Peyer's patch (tissue), 4 donors: Measurements from ENCODE around the gene ZGLP1. TPM values are rescaled to one million over a fixed set of nuclear protein-coding genes. Genes with fewer than 3 reads are reported as not detected.

Experiments used
- DNase-seq, 3 donors: peaks; one replicate each; pipeline ENCODE4 v3.0.0-alpha.2; 2017 to 2019
- H3K27ac ChIP-seq, 4 donors: fragments of 200-600 bp; sonication (generic); one replicate each; pipeline ENCODE4 v1.5.1; 2016 to 2019
- H3K27me3 ChIP-seq, 2 donors: fragments of 200-600 bp; sonication (generic); one replicate each; pipeline ENCODE4 v1.5.1; 2019
- H3K36me3 ChIP-seq, 3 donors: fragments of 200-600 bp; sonication (generic); one replicate each; pipeline ENCODE4 v1.5.1; 2016 to 2019
- H3K4me1 ChIP-seq, 4 donors: fragments of 200-600 bp; sonication (generic); one replicate each; pipeline ENCODE4 v1.5.1; 2016 to 2019
- H3K4me3 ChIP-seq, 4 donors: fragments of 200-600 bp; sonication (generic); 1 replicate in 3 of 4; 2 replicates in 1 of 4; pipeline ENCODE4 v1.5.1; 2016 to 2019; ENCODE audit warnings: mild to moderate bottlenecking in 1 of 4
- H3K9me3 ChIP-seq, 4 donors: fragments of 200-600 bp; sonication (generic); one replicate each; pipeline ENCODE4 v1.5.1; 2016 to 2019; ENCODE audit warnings: mild to moderate bottlenecking in 1 of 4
- CTCF ChIP-seq, 6 experiments: fragments of 450-650 bp in 4 of 6; fragments of 200-600 bp in 2 of 6; sonication (generic) in 1 of 6; IDR thresholded peaks; one replicate each; pipeline ENCODE4 v1.5.1; 2017 to 2019; ENCODE audit warnings: antibody characterized with exemption in 6 of 6, mild to moderate bottlenecking in 3 of 6, moderate library complexity in 1 of 6
- POLR2A ChIP-seq, 2 donors: fragments of 450-650 bp; IDR thresholded peaks; one replicate each; pipeline ENCODE4 v1.5.1; 2017; ENCODE audit warnings: antibody characterized with exemption in 2 of 2, mild to moderate bottlenecking in 2 of 2, moderate library complexity in 2 of 2
- small RNA-seq, 2 donors: library from RNA; depleted of rRNA; stranded (forward); fragments of <200 nt; gene quantifications; one replicate each; pipeline ENCODE3, GENCODE V24; 2016
- total RNA-seq, 4 donors: library from RNA; depleted of rRNA; stranded (reverse); fragments of >200 nt; gene quantifications; one replicate each; pipeline ENCODE4 v1.1.0, GENCODE V29; 2016

ZGLP1 gene
- total RNA-seq, 4 donors from 2014 or later: 2.1 to 10.7 TPM; not detected in 2

DNA sequence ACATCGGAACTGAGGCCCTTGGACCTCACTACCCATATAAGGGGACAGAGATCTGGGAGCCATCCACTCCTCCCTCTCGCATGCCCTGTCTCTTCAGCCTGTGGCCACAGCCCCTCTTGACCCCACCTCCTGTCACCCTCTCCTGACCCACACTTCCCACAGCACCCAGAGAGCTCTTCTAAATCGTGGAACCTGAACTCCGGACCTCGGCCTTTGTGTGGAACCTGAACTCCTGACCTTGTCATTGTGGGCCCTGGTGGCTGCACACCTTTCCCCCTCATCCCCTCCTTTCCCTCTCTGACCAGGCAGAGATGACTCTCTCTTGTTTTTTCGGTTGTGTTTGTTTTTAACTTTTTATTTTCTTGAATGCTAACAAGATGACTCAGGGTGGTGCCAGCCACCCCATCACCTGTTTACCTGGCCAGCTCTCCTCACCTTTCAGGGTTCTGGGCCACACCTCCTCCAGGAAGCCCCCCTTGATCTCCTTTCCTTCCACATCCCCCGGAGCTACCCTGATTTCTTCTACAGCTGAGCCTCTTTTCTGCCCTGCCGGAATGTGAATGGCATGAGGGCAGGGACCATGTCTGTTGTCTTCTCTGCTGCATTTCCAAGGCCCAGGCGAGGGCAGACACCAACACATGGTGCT lies 52.5 kb downstream of the ZGLP1 start:
- no peak for DNase-seq
- Histone ChIP-seq H3K36me3 (peaks cover 0 to 50% (median 0%) of the 10 kb centered on the region in 3 donors), H3K27ac (no peak overlapping the region), H3K9me3 (no peaks in the 10 kb centered on the region), H3K27me3 (no peaks in the 10 kb centered on the region), H3K4me3 (no peak overlapping the region), H3K4me1 (peaks cover 0 to 8% (median 3%) of the 10 kb centered on the region in 4 donors)
- TF ChIP-seq POLR2A (IDR thresholded peaks at IDR 0.05) (no peak), CTCF (IDR thresholded peaks at IDR 0.05) (no peak)

DNA sequence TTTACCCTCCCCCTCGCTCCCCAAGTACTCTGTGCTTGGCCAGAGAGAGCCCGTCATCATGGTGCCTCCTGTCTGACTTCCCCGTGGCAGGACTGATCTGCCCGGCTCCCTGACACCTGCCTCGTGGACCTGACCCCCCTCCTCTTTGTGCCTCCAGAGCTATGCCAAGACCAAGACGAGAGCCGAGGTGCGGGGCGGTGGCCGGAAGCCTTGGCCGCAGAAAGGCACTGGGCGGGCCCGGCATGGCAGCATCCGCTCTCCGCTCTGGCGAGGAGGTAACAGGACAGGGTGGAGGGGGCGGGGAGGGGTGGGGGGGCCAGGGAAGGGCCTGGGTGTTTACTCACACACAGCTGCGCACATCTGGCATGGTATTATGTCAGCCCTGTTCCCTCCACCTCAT lies 53.1 kb downstream of the ZGLP1 start:
- Histone ChIP-seq H3K4me1 (peaks cover 0 to 8% (median 3%) of the 10 kb centered on the region in 4 donors), H3K36me3 (peaks cover 0 to 50% (median 0%) of the 10 kb centered on the region in 3 donors), H3K9me3 (no peaks in the 10 kb centered on the region), H3K27me3 (no peaks in the 10 kb centered on the region), H3K27ac (no peak overlapping the region), H3K4me3 (no peak overlapping the region)
- TF ChIP-seq POLR2A (IDR thresholded peaks at IDR 0.05): no peak
- no peak for TF ChIP-seq CTCF (IDR thresholded peaks at IDR 0.05)
- no peak for DNase-seq

GRCh38 chr19:10255358-10255757 lies 54.3 kb downstream of the ZGLP1 start:
- TF ChIP-seq POLR2A (IDR thresholded peaks at IDR 0.05) (no peak), CTCF (IDR thresholded peaks at IDR 0.05) (no peak)
- DNase-seq: no peak
- Histone ChIP-seq H3K9me3 (no peaks in the 10 kb centered on the region), H3K27ac (no peak overlapping the region), H3K4me1 (peaks cover 0 to 17% (median 3%) of the 10 kb centered on the region in 4 donors), H3K4me3 (no peak overlapping the region), H3K27me3 (no peaks in the 10 kb centered on the region), H3K36me3 (peaks cover 0 to 50% (median 0%) of the 10 kb centered on the region in 3 donors)

Small RNA genes lying within 50 kb of the gene (small RNA-seq; reads per million reads assigned to genes)
- 0 reads per million in 2 donors for gene AC011511.1
- 0 reads per million in 2 donors for gene AC011511.4

Other genes starting within 250 kb of the ZGLP1 start
- gene SHFL, start 223.5 kb downstream of the ZGLP1 start, total RNA-seq: 100 to 1,000 TPM in 1 of 4 donors, 10 to 100 TPM in 3; 39.9 to 125 (median 62.7) TPM
- gene ANGPTL6, start 207.1 kb downstream of the ZGLP1 start, total RNA-seq: 10 to 100 TPM in 1 of 4 donors, 1 to 10 TPM in 3; 1.1 to 19.0 (median 2.5) TPM
- 100 to 1,000 TPM in 1 of 4 donors, 10 to 100 TPM in 3; 11.7 to 147 (median 24.7) TPM for gene PPAN, start 203.5 kb downstream of the ZGLP1 start, total RNA-seq
- 10 to 100 TPM in 2 of 4 donors, 1 to 10 TPM in 2; 7.0 to 21.5 (median 11.6) TPM for gene P2RY11, start 198.1 kb downstream of the ZGLP1 start, total RNA-seq
- gene EIF3G, start 189.9 kb downstream of the ZGLP1 start, total RNA-seq: 100 to 1,000 TPM; 111 to 220 (median 181) TPM
- 100 to 1,000 TPM in 1 of 4 donors, 10 to 100 TPM in 3; 22.1 to 195 (median 41.5) TPM for gene DNMT1, start 114.9 kb downstream of the ZGLP1 start, total RNA-seq
- 1 to 10 TPM; 2.8 to 4.8 (median 3.1) TPM for gene S1PR2, start 78.5 kb downstream of the ZGLP1 start, total RNA-seq
- 10 to 100 TPM; 43.8 to 49.6 (median 45.3) TPM for gene MRPL4, start 57.6 kb downstream of the ZGLP1 start, total RNA-seq
- gene ICAM1, start 38.7 kb downstream of the ZGLP1 start, total RNA-seq: 10 to 100 TPM in 2 of 4 donors, 1 to 10 TPM in 2; 2.6 to 62.7 (median 12.7) TPM
- gene ICAM4, start 22.9 kb downstream of the ZGLP1 start, total RNA-seq: not detected
- under 1 TPM in 1 of 4 donors, not detected in 3; 0.27 TPM for gene ICAM5, start 19.9 kb downstream of the ZGLP1 start, total RNA-seq
- gene FDX2, start 6.2 kb upstream of the ZGLP1 start, total RNA-seq: 10 to 100 TPM in 3 of 4 donors, 1 to 10 TPM in 1; 8.3 to 22.2 (median 12.5) TPM
- gene RAVER1, start 23.7 kb upstream of the ZGLP1 start, total RNA-seq: 10 to 100 TPM; 42.1 to 66.5 (median 55.8) TPM
- 10 to 100 TPM in 3 of 4 donors, 1 to 10 TPM in 1; 5.5 to 20.6 (median 10.8) TPM for gene ICAM3, start 29.8 kb upstream of the ZGLP1 start, total RNA-seq
- 100 to 1,000 TPM; 138 to 531 (median 246) TPM for gene TYK2, start 70.8 kb upstream of the ZGLP1 start, total RNA-seq
- 100 to 1,000 TPM; 118 to 443 (median 159) TPM for gene CDC37, start 93.7 kb upstream of the ZGLP1 start, total RNA-seq
- 1 to 10 TPM; 3.3 to 7.2 (median 5.1) TPM for gene PDE4A, start 110.7 kb upstream of the ZGLP1 start, total RNA-seq
- gene KEAP1, start 193.5 kb upstream of the ZGLP1 start, total RNA-seq: 10 to 100 TPM; 44.2 to 53.6 (median 46.9) TPM
- not detected for gene S1PR5, start 207.6 kb upstream of the ZGLP1 start, total RNA-seq
- gene ATG4D, start 234.1 kb upstream of the ZGLP1 start, total RNA-seq: 100 to 1,000 TPM in 3 of 4 donors, 10 to 100 TPM in 1; 36.3 to 169 (median 150) TPM